Esophagus muscularis mucosa (tissue), 4 donors: ENCODE measurements around the gene IGFBP6.

ENCODE experiments used
- EP300 ChIP-seq: sonication (generic); formaldehyde crosslinking; IDR thresholded peaks from one replicate; pipeline ENCODE4 v1.6.1; 2017; ENCODE audit warnings: antibody characterized with exemption
- POLR2A ChIP-seq: fragments of 450-650 bp; IDR thresholded peaks from one replicate; pipeline ENCODE4 v1.6.1; 2017; ENCODE audit warnings: antibody characterized with exemption, moderate library complexity, mild to moderate bottlenecking, low read depth
- POLR2AphosphoS5 ChIP-seq, 2 donors: sonication (generic); formaldehyde crosslinking; IDR thresholded peaks; one replicate each; pipeline ENCODE4 v1.6.1; 2017; ENCODE audit warnings: antibody characterized with exemption in 2 of 2
- TF ChIP-seq, protein P1 (sequence below), 3 experiments: fragments of 200-600 bp in 2 of 3; fragments of 450-650 bp in 1 of 3; sonication (generic) in 2 of 3; IDR thresholded peaks; one replicate each; pipeline ENCODE4 v1.5.1; 2017 to 2019; ENCODE audit warnings: antibody characterized with exemption in 3 of 3, mild to moderate bottlenecking in 2 of 3, moderate library complexity in 1 of 3

DNA sequence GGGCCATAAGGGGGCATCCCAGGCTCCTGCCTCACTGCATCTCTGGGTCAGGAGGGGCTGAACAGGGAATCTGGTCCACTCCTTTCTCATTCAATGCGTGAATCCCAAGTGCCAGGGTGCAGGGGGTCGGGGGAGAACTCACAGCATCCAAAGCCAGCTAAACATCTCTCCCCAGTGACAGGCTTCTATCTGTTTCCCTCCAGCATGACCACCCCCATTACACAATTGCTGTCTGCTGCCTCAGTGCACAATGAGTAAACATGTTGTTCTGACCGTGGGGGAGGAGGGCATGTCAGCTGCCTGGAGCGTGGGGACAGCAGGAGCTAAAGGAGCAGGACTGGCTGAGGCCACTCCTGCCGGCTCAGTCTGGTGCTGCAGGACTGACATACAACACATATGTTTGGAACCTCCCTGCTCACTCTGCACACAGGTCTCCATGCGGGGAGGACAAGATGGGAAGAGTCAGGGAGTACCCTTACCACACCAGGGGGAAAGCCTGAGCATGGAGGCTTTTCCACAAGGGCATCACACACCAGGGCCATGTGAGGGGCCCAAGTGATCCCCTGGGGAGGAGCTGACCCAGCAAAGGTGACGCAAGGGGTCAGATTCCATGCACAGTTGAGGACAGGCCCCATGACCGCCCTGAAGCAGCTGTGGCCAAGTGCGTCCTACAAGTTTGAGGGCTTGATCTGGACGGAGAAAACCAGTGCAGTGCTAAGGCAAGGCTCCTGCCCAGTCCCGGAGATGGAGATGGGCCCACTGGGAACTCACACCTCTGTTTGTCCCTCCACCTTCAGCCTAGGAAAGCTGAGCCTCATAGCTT is 46.2 kb upstream of the IGFBP6 start:
- TF ChIP-seq, protein P1, sequence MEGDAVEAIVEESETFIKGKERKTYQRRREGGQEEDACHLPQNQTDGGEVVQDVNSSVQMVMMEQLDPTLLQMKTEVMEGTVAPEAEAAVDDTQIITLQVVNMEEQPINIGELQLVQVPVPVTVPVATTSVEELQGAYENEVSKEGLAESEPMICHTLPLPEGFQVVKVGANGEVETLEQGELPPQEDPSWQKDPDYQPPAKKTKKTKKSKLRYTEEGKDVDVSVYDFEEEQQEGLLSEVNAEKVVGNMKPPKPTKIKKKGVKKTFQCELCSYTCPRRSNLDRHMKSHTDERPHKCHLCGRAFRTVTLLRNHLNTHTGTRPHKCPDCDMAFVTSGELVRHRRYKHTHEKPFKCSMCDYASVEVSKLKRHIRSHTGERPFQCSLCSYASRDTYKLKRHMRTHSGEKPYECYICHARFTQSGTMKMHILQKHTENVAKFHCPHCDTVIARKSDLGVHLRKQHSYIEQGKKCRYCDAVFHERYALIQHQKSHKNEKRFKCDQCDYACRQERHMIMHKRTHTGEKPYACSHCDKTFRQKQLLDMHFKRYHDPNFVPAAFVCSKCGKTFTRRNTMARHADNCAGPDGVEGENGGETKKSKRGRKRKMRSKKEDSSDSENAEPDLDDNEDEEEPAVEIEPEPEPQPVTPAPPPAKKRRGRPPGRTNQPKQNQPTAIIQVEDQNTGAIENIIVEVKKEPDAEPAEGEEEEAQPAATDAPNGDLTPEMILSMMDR (IDR thresholded peaks at IDR 0.05): peak in 2 of 3 experiments; percentile 15 to 47
- peak; percentile 13 for TF ChIP-seq POLR2A
- no peak for TF ChIP-seq EP300
- TF ChIP-seq POLR2AphosphoS5 (IDR thresholded peaks at IDR 0.05): peak in 1 of 2 donors; percentile 87
